ENCODE measurements around the gene TCP10L.

TCP10L gene

GRCh38 chr21:32584472-32584871 is 851 bp downstream of the TCP10L start:
- DNase-seq (ENCODE audit: insufficient read length) (no peak), FAIRE-seq (no peak)
- no peak for TF ChIP-seq POLR2AphosphoS5 (IDR thresholded peaks at IDR 0.05; ENCODE audit: low read depth, low read length)
- no peak for TF ChIP-seq POLR2A (IDR thresholded peaks at IDR 0.05; ENCODE audit: low read depth, low read length)
- TF ChIP-seq TAF1 (IDR thresholded peaks at IDR 0.05; ENCODE audit: borderline replicate concordance, low read depth, low read length), result no peak

GRCh38 chr21:32581732-32582131 is 3.6 kb downstream of the TCP10L start:
- FAIRE-seq (no peak), DNase-seq (ENCODE audit: insufficient read length) (no peak)
- TF ChIP-seq POLR2AphosphoS5 (IDR thresholded peaks at IDR 0.05; ENCODE audit: low read depth, low read length) (no peak), POLR2A (IDR thresholded peaks at IDR 0.05; ENCODE audit: low read depth, low read length) (no peak), TAF1 (IDR thresholded peaks at IDR 0.05; ENCODE audit: borderline replicate concordance, low read depth, low read length) (no peak)

GRCh38 chr21:32580949-32581348 is 4.4 kb downstream of the TCP10L start:
- DNase-seq (ENCODE audit: insufficient read length) (no peak), FAIRE-seq (no peak)
- TF ChIP-seq POLR2A (IDR thresholded peaks at IDR 0.05; ENCODE audit: low read depth, low read length), result no peak
- TF ChIP-seq TAF1 (IDR thresholded peaks at IDR 0.05; ENCODE audit: borderline replicate concordance, low read depth, low read length), result no peak
- TF ChIP-seq POLR2AphosphoS5 (IDR thresholded peaks at IDR 0.05; ENCODE audit: low read depth, low read length), result no peak

- TF ChIP-seq POLR2A (IDR thresholded peaks at IDR 0.05; ENCODE audit: low read depth, low read length), result no peak
- no peak for FAIRE-seq
- DNase-seq (ENCODE audit: insufficient read length), result no peak
Observed at GRCh38 chr21:32578107-32578691, 7.1 kb downstream of the TCP10L start.

GRCh38 chr21:32576011-32576410 is 9.3 kb downstream of the TCP10L start:
- TF ChIP-seq POLR2A (IDR thresholded peaks at IDR 0.05; ENCODE audit: low read depth, low read length) (no peak), POLR2AphosphoS5 (IDR thresholded peaks at IDR 0.05; ENCODE audit: low read depth, low read length) (no peak), TAF1 (IDR thresholded peaks at IDR 0.05; ENCODE audit: borderline replicate concordance, low read depth, low read length) (no peak)
- DNase-seq (ENCODE audit: insufficient read length), result no peak

GRCh38 chr21:32574946-32575925 is 10.1 kb downstream of the TCP10L start:
- DNase-seq (ENCODE audit: insufficient read length) (no peak), FAIRE-seq (no peak)
- TF ChIP-seq POLR2A (IDR thresholded peaks at IDR 0.05; ENCODE audit: low read depth, low read length), result no peak
- no peak for TF ChIP-seq TAF1 (IDR thresholded peaks at IDR 0.05; ENCODE audit: borderline replicate concordance, low read depth, low read length)
- TF ChIP-seq POLR2AphosphoS5 (IDR thresholded peaks at IDR 0.05; ENCODE audit: low read depth, low read length), result no peak

More at GRCh38 chr21:32576011-32576410, 9.3 kb downstream of the TCP10L start:
- FAIRE-seq, result no peak

GRCh38 chr21:32572574-32573420 is 12.5 kb downstream of the TCP10L start:
- no peak for DNase-seq (ENCODE audit: insufficient read length)
- no peak for TF ChIP-seq TAF1 (IDR thresholded peaks at IDR 0.05; ENCODE audit: borderline replicate concordance, low read depth, low read length)
- no peak for TF ChIP-seq POLR2A (IDR thresholded peaks at IDR 0.05; ENCODE audit: low read depth, low read length)
- no peak for TF ChIP-seq POLR2AphosphoS5 (IDR thresholded peaks at IDR 0.05; ENCODE audit: low read depth, low read length)
- no peak for FAIRE-seq

- FAIRE-seq, result no peak
- TF ChIP-seq TAF1 (IDR thresholded peaks at IDR 0.05; ENCODE audit: borderline replicate concordance, low read depth, low read length), result no peak
- no peak for TF ChIP-seq POLR2AphosphoS5 (IDR thresholded peaks at IDR 0.05; ENCODE audit: low read depth, low read length)
- no peak for TF ChIP-seq POLR2A (IDR thresholded peaks at IDR 0.05; ENCODE audit: low read depth, low read length)
Observed at GRCh38 chr21:32570456-32570855, 14.9 kb downstream of the TCP10L start.

GRCh38 chr21:32569261-32570230 is 15.8 kb downstream of the TCP10L start:
- TF ChIP-seq POLR2AphosphoS5 (IDR thresholded peaks at IDR 0.05; ENCODE audit: low read depth, low read length) (no peak), POLR2A (IDR thresholded peaks at IDR 0.05; ENCODE audit: low read depth, low read length) (no peak), TAF1 (IDR thresholded peaks at IDR 0.05; ENCODE audit: borderline replicate concordance, low read depth, low read length) (no peak)
- FAIRE-seq, result peak; percentile 21
- DNase-seq (ENCODE audit: insufficient read length), result peak; percentile 50

More at GRCh38 chr21:32570456-32570855, 14.9 kb downstream of the TCP10L start:
- no peak for DNase-seq (ENCODE audit: insufficient read length)

GRCh38 chr21:32567626-32568025 is 17.7 kb downstream of the TCP10L start:
- no peak for DNase-seq (ENCODE audit: insufficient read length)
- TF ChIP-seq POLR2AphosphoS5 (IDR thresholded peaks at IDR 0.05; ENCODE audit: low read depth, low read length) (no peak), POLR2A (IDR thresholded peaks at IDR 0.05; ENCODE audit: low read depth, low read length) (no peak), TAF1 (IDR thresholded peaks at IDR 0.05; ENCODE audit: borderline replicate concordance, low read depth, low read length) (no peak)
- no peak for FAIRE-seq
